Kidney glomerular epithelial cell (primary cell): ENCODE measurements around the gene IL1A.

Experiments used
- DNase-seq: peaks from one replicate; lab custom pipeline; 2025; lab: John Stamatoyannopoulos, UW

The IL1A gene

GRCh38 chr2:112762276-112762675 lies 22.0 kb downstream of the IL1A start:
- DNase-seq: no peak

GRCh38 chr2:112760149-112760548 lies 24.1 kb downstream of the IL1A start:
- no peak for DNase-seq

GRCh38 chr2:112758711-112759110 lies 25.6 kb downstream of the IL1A start:
- DNase-seq: no peak

- no peak for DNase-seq
Observed at GRCh38 chr2:112757265-112757664, 27.0 kb downstream of the IL1A start.

- no peak for DNase-seq
Observed at GRCh38 chr2:112756207-112756606, 28.1 kb downstream of the IL1A start.

GRCh38 chr2:112755444-112755843 lies 28.8 kb downstream of the IL1A start:
- DNase-seq: no peak

- no peak for DNase-seq
Observed at GRCh38 chr2:112754564-112754963, 29.7 kb downstream of the IL1A start.

GRCh38 chr2:112752667-112753066 lies 31.6 kb downstream of the IL1A start:
- no peak for DNase-seq

GRCh38 chr2:112751451-112752197 lies 32.7 kb downstream of the IL1A start:
- peak; percentile 13 for DNase-seq

- no peak for DNase-seq
Observed at GRCh38 chr2:112750560-112750843, 33.8 kb downstream of the IL1A start.

- DNase-seq: peak; percentile 55
Observed at GRCh38 chr2:112749755-112750559, 34.3 kb downstream of the IL1A start.

GRCh38 chr2:112740527-112740926 lies 43.8 kb downstream of the IL1A start:
- no peak for DNase-seq

GRCh38 chr2:112737542-112738232 lies 46.6 kb downstream of the IL1A start:
- no peak for DNase-seq

- DNase-seq: no peak
Observed at GRCh38 chr2:112733871-112734270, 50.4 kb downstream of the IL1A start.

GRCh38 chr2:112733456-112733855 lies 50.8 kb downstream of the IL1A start:
- DNase-seq: no peak

GRCh38 chr2:112731479-112731878 lies 52.8 kb downstream of the IL1A start:
- no peak for DNase-seq

GRCh38 chr2:112730791-112731190 lies 53.5 kb downstream of the IL1A start:
- DNase-seq: no peak

GRCh38 chr2:112730216-112730615 lies 54.1 kb downstream of the IL1A start:
- no peak for DNase-seq

GRCh38 chr2:112728378-112729175 lies 55.7 kb downstream of the IL1A start:
- DNase-seq: no peak

GRCh38 chr2:112728029-112728362 lies 56.3 kb downstream of the IL1A start:
- no peak for DNase-seq

- no peak for DNase-seq
Observed at GRCh38 chr2:112727276-112728028, 56.8 kb downstream of the IL1A start.
